Stimulated activated CD8-positive, alpha-beta memory T cell treated with anti-CD3 and anti-CD28 coated beads, Interleukin-12 subunit alpha, Interleukin-12 subunit beta, amount 100 ng/mL, for 24 hours (primary cell): ENCODE data around the gene TAMALIN.
"Not testable (repeated sequence)": the region's sequence is repeated elsewhere in the genome, so short reads cannot be mapped to it uniquely, and the experiment has no call there.

Experiments
- DNase-seq: peaks from one replicate; pipeline ENCODE4 v3.0.0-alpha.2; 2020; ENCODE audit errors: extremely low read depth

Gene TAMALIN

GRCh38 chr12:52006726-52007157 is at the start of gene TAMALIN:
TSS of gene TAMALIN (plus strand) at chr12:52006946. CDS start at chr12:52007020, 74 bp downstream.
- no peak for DNase-seq

DNA sequence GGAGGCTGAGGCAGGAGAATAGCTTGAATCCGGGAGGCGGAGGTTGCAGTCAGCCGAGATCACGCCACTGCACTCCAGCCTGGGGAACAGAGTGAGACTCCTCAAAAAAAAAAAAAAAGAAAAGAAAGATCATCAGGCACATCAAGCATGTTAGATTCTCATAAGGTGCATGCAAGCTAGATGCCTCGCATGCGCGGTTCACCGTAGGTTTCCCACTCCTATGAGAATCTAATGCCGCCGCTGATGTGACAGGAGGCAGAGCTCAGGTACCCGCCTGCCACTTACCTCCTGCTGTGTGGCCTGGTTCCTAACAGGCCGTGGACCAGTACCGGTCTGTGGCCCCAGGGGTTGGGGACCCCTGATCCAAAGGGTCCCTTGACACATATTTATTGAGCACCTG is 48.2 kb upstream of the TAMALIN start:
- DNase-seq, result no peak

GRCh38 chr12:51959211-51959610 is 47.5 kb upstream of the TAMALIN start:
- no peak for DNase-seq

GRCh38 chr12:51959921-51960320 is 46.8 kb upstream of the TAMALIN start:
- DNase-seq, result no peak

GRCh38 chr12:51960488-51960887 is 46.3 kb upstream of the TAMALIN start:
- no peak for DNase-seq

- DNase-seq, result no peak
Measured at GRCh38 chr12:51960890-51961289, 45.9 kb upstream of the TAMALIN start.

DNA sequence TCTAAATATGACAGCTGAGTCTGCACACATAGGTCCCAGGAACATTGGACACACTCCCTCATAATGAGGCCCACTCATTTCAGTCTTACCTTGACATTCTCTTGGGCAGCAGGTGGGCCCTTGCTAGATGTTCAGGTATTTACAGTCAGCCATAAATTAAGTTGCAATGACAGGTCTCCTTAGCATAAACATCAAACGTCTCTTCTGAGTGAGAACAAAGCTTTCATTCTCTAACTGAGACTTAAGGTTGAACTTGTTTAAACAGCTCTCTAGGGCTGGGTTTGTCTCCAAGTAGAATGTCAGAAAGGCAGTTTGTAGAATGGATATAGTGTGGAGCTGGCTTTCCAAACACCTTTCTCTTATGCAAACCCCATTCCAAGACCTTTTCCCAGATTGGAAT is 44.9 kb upstream of the TAMALIN start:
- no peak for DNase-seq

- no peak for DNase-seq
Measured at GRCh38 chr12:51962737-51963136, 44.0 kb upstream of the TAMALIN start.

DNA sequence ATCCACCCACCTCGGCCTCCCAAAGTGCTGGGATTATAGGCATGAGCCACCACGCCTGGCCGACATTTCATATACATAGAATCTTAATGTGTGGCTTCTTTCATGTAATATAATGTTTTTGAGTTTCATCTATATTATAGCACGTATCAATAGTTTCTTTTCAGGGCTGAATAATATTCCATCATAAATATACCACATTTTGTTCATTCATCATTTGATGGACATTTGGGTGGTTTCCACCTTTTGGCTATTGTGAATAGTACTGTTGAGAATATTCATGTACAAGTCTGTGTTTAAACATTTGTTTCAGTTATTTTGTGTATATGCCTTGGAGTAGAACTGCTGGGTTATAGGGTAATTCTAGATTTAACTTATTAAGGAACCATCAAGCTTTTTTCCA is 43.3 kb upstream of the TAMALIN start:
- DNase-seq, result no peak

GRCh38 chr12:51969643-51970042 is 37.1 kb upstream of the TAMALIN start:
- DNase-seq, result no peak

GRCh38 chr12:51970904-51971646 is 35.7 kb upstream of the TAMALIN start:
- no peak for DNase-seq

- DNase-seq, result no peak
Measured at GRCh38 chr12:51971679-51972421, 34.9 kb upstream of the TAMALIN start.

DNA sequence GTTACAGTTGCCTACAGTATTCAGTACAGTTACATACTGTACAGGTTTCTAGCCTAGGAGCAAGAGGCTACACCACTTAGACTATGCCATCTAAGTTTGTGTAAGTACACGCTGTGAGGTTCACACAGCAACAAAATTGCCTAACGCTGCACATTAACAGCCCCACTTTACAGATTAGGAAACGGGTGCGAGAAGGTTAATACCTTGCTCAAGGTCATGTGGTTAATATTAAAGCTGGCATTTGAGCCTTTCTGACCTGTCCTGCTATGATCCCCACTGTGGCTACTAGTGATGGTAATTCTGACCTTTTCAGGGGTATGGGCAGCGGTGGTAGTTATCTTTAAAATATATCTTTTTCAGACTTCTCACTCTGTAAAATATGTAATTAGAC is 34.3 kb upstream of the TAMALIN start:
- no peak for DNase-seq

GRCh38 chr12:51972849-51973273 is 33.9 kb upstream of the TAMALIN start:
- peak; percentile 49 for DNase-seq

GRCh38 chr12:51973560-51973959 is 33.2 kb upstream of the TAMALIN start:
- no peak for DNase-seq

DNA sequence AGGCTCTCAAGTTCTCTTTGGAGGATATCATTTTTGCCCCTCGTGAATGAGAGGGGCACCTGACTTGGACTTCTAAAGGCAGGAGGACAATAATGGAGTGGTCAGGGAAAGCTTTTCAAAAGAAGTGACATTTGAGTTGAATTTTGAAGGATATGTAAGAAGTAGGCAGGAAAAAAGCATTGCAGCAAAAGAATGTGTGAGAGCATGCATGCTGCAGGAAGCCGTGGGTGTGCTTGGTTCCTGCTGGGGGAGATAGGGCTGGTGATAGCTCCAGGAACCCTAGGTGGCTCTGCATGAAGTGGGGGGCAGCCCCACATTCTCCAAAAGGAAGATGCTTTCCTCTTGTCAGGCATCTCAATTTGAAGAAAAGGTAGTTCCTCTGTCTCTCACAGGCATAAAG is 32.1 kb upstream of the TAMALIN start:
- no peak for DNase-seq

DNA sequence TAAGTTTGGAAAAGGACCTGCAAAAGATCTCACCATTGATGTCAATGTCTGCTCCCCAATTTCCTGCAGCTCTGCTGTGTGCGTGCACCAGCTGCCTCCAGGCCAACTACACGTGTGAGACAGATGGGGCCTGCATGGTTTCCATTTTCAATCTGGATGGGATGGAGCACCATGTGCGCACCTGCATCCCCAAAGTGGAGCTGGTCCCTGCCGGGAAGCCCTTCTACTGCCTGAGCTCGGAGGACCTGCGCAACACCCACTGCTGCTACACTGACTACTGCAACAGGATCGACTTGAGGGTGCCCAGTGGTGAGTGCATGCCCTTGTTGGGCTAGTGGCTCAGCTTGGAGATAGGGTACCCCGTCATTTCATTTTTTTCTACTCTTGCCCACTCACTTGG is 31.6 kb upstream of the TAMALIN start:
- DNase-seq, result no peak

DNA sequence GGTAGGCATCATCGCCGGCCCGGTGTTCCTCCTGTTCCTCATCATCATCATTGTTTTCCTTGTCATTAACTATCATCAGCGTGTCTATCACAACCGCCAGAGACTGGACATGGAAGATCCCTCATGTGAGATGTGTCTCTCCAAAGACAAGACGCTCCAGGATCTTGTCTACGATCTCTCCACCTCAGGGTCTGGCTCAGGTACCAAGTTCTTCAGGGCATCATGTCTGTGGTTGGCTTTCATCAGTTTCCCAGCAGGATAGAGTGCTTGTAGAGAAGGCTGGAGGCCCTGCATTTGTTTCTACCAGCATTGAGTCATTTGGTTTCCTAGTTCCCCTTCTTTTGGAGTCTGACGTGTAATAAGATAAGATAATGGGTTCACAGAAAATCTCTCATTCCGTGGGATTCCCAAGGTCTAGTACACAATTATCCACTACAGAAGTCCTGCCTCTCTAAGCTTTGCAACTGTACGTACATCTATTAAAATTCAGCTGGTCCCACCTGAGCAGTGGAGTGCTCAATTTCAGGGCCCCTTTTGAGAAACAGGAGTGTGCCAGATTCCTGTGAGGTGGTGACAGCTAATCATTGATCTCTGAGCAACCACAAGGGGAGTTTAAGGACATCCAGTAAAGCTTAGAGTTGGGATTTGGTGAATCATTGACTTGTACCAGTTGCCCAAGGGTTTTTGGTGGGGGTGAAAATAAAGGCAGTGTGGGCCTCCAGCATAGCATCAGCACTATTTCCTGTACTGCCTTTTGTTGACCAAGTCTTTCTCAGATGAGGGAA is 30.2 kb upstream of the TAMALIN start:
- DNase-seq, result no peak

- DNase-seq, result no peak
Measured at GRCh38 chr12:51977320-51977753, 29.4 kb upstream of the TAMALIN start.

DNA sequence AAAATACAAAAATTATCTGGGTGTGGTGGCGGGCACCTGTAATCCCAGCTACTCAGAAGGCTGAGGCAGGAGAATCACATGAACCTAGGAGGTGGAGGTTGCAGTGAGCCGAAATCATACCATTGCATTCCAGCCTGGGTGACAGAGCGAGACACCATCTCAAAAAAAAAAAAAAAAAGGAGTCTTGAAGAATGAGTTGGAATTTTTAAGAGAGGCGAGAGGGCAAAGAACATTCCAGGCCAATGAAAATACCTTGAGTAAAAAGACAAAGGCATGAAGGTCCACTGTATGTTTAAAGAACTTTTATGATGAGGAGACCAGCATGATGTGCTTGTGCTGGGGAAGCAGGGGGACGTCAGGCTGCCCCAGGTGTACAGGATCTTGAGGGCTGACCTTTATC is 27.4 kb upstream of the TAMALIN start:
- DNase-seq, result not testable (repeated sequence)

- DNase-seq, result no peak
Measured at GRCh38 chr12:51980051-51980808, 26.5 kb upstream of the TAMALIN start.

DNA sequence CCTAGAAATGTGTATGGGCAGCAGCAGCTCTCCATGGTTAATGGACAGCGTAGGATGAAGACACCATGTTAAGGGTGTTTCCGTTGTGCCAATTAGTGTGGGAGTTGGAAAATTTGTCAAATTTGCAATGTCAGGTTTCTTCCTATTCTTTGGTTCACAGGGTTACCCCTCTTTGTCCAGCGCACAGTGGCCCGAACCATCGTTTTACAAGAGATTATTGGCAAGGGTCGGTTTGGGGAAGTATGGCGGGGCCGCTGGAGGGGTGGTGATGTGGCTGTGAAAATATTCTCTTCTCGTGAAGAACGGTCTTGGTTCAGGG is 26.0 kb upstream of the TAMALIN start:
- no peak for DNase-seq
